Stimulated activated CD4-positive, alpha-beta T cell treated with anti-CD3 and anti-CD28 coated beads, TNF-alpha, amount 100 ng/mL, for 1 hour (primary cell): ENCODE results near the gene OR6C6.
"Not testable (repeated sequence)": the region's sequence is repeated elsewhere in the genome, so short reads cannot be mapped to it uniquely, and the experiment has no call there.

ENCODE experiments used
- DNase-seq, 3 donors: peaks; one replicate each; pipeline ENCODE4 v3.0.0-alpha.2; 2020; ENCODE audit warnings: low read depth in 3 of 3, low spot score in 1 of 3

The OR6C6 gene

GRCh38 chr12:55296469-55296868 is at the start of gene OR6C6:
OR6C6 (minus strand) TSS chr12:55296569; CDS start chr12:55295232, 1,337 bp downstream.
- DNase-seq, result no peak

GRCh38 chr12:55336002-55336401 is 39.6 kb upstream of the OR6C6 start:
- no peak for DNase-seq

- DNase-seq, result no peak
These were observed 34.1 kb upstream of the OR6C6 start, which contains the start of gene OR6C3 for GRCh38 chr12:55330446-55330845. OR6C3 (plus strand) TSS chr12:55330746; CDS start chr12:55331701, 955 bp downstream.

GRCh38 chr12:55325801-55326200 is 29.4 kb upstream of the OR6C6 start:
- not testable (repeated sequence) for DNase-seq

DNA sequence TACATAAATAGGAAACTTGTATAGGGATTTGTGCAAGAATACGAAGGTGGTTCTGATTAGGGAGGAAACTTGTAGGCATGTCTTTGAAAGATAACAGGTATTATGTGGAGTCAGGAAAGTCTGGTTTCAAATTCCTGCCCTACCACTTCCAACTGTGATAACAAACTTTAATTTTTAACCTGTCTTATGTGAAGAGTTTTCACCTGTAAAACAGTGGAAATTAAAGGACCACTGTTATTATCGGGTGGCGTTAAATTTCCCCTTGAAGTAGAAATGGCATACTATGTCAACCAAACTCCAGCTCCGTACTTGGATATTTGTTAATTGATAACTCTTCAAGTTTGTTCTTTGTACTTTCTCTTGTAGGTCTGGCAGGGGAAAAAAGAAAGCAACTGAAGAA is 23.8 kb upstream of the OR6C6 start:
- no peak for DNase-seq

- DNase-seq, result no peak
These were observed 17.7 kb upstream of the OR6C6 start, which contains the start of gene OR6C1 for GRCh38 chr12:55314043-55314442. OR6C1 (plus strand) TSS chr12:55314343; CDS start chr12:55320600, 6,257 bp downstream.

DNA sequence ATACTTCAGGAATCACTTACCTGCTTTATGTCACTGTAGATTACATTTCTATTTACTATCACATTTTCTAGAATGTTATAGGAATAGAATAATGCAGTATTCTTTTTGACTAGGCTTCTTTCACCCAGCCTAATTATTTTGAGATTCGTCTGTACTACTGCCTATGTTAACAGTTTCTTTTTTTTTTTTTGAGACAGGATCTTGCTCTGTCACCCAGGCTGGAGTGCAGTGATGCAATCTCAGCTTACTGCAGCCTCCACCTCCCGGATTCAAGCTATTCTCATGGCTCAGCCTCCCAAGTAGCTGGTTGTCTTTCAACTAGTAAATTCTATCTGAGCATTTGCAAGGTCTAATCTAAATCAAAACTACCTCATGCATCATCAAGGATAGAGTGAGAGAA is 6.4 kb downstream of the OR6C6 start:
- DNase-seq, result no peak

GRCh38 chr12:55280991-55281390 is 15.4 kb downstream of the OR6C6 start:
- DNase-seq, result no peak

GRCh38 chr12:55258303-55258702 is 38.1 kb downstream of the OR6C6 start:
- DNase-seq, result no peak

- DNase-seq, result no peak
These were observed 39.5 kb downstream of the OR6C6 start for GRCh38 chr12:55256831-55257230.

DNA sequence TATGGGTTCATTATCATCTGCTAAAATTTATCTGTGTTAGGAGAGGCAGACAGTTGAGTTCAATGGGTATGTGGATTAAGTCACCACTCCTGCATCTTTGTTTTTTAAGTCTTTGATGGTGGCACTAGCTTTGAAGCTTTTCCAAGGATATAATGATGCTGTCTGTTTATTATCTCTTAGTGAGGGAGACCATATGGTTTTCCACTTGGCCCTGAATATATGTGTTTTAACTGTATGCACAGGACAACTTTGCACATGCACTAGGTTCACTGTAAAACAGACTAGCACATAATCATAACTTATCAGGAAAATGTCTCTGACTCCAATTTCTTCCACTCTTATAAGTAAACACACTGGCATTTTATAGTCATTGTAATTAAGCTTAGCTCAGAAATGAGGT is 43.1 kb downstream of the OR6C6 start:
- no peak for DNase-seq

DNA sequence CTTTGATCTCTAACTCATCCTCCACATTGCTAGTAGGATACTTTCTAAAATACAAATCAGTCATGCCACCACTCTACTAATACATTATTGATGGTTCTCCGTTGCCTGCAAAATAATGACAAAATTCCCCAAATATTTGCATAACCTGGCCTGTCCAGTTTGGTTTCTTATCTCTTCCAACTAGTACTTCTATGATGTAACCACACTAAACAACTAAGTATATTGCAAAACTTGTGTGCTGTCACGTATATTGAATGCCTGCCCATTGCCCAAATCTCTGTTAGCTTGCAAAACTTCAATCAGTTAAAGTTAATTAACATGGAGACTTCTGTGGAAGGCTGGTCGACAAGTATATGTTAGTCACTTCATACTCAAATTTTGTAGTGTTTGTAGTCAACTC is 45.4 kb downstream of the OR6C6 start:
- no peak for DNase-seq

GRCh38 chr12:55246159-55246558 is 50.2 kb downstream of the OR6C6 start:
- no peak for DNase-seq

DNA sequence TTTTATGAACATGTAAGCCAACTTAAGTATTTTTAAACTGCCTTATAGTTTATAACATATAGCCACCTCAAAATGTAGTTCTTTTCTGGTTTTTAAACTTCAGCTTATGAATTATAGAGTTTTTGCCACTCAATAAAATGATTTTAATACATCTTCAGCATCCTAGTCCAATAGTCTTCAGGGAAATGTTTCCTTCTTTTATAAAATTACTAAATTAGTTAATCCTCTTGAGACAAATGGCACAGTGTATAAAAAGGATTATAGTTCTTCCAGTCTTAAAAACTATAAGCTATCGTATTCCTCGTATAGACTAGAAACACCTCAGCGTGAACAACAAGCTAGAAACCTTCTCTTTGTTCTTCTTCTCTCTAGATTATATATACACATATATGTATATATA is 52.1 kb downstream of the OR6C6 start, which contains the start of gene OR6C74:
Gene OR6C74 (plus strand): TSS at position 301 of the 400 bp plus-strand sequence. CDS start 2,679 bp downstream, outside the sequence.
- no peak for DNase-seq
